ENCODE results near the gene IL17F. TPM values are rescaled to one million over a fixed set of nuclear protein-coding genes. Genes with fewer than 3 reads are reported as not detected.

The IL17F gene
- total and polyA plus RNA-seq, 2 donors: 0.24 to 0.96 TPM

- Histone ChIP-seq H3K4me1 (ENCODE audit: control insufficient read depth in 2 of 2, insufficient read depth in 2 of 2, low read length in 2 of 2) (no peaks in the 10 kb centered on the region), H3K27ac (ENCODE audit: low read depth in 1 of 2, low read length in 1 of 2) (no peak overlapping the region), H3K27me3 (ENCODE audit: control insufficient read depth in 2 of 2, insufficient read depth in 1 of 2, low read length in 1 of 2) (no peaks in the 10 kb centered on the region), H3K4me3 (ENCODE audit: low read length in 2 of 2) (no peak overlapping the region), H3K36me3 (ENCODE audit: control insufficient read depth in 2 of 2, insufficient read depth in 2 of 2, low read length in 1 of 2) (no peaks in the 10 kb centered on the region), H3K9me3 (ENCODE audit: control insufficient read depth in 2 of 2, insufficient read depth in 1 of 2, low read length in 1 of 2) (no peaks in the 10 kb centered on the region)
- DNase-seq (ENCODE audit: low read depth in 6 of 9, low spot score in 9 of 9): no peak
- 98% methylated on average over 1 of the region's 1 CpG for WGBS
Measured at GRCh38 chr6:52187098-52187497, 57.2 kb downstream of the IL17F start.

Other genes starting within 250 kb of the IL17F start
- gene PKHD1, start 156.9 kb downstream of the IL17F start, total RNA-seq: 0.05 TPM
- gene PKHD1, start 156.9 kb downstream of the IL17F start, polyA plus RNA-seq: 0.02 TPM
- gene IL17A, start 58.1 kb downstream of the IL17F start, total RNA-seq: 0.05 TPM
- 0.21 TPM for gene IL17A, start 58.1 kb downstream of the IL17F start, polyA plus RNA-seq
- gene MCM3, start 40.2 kb upstream of the IL17F start, total RNA-seq: 137 TPM
- gene MCM3, start 40.2 kb upstream of the IL17F start, polyA plus RNA-seq: 26.9 TPM
- gene PAQR8, start 117.7 kb upstream of the IL17F start, total RNA-seq: 7.9 TPM
- 11.3 TPM for gene PAQR8, start 117.7 kb upstream of the IL17F start, polyA plus RNA-seq
- gene EFHC1, start 175.8 kb upstream of the IL17F start, total RNA-seq: 27.8 TPM
- 75.6 TPM for gene EFHC1, start 175.8 kb upstream of the IL17F start, polyA plus RNA-seq